DND-41 (cell line): ENCODE data around the gene KRI1.

ENCODE experiments used
- ATAC-seq: fragments of 200-7000 bp; cut with Tn5 transposase; 3 replicates; pipeline ENCODE4 v1.9.1; 2021; ENCODE audit warnings: low read depth; ENCODE audit not compliant: insufficient read depth
- DNase-seq: peaks from one replicate; pipeline ENCODE4 v3.0.0-alpha.2; 2020
- H2AFZ ChIP-seq: 2 replicates; pipeline ENCODE4 v1.6.0; 2012; ENCODE audit warnings: low read depth, low read length
- H3K27ac ChIP-seq: 2 replicates; pipeline ENCODE4 v1.5.1; 2012; ENCODE audit warnings: low read length, inconsistent platforms
- H3K27me3 ChIP-seq: fragments of 200-600 bp; sonication (generic); 2 replicates; pipeline ENCODE4 v1.6.0; 2012; ENCODE audit warnings: low read length, mild to moderate bottlenecking, inconsistent platforms; ENCODE audit not compliant: insufficient read depth, poor library complexity
- H3K36me3 ChIP-seq: 2 replicates; pipeline ENCODE4 v1.5.1; 2012; ENCODE audit warnings: low read length, inconsistent platforms; ENCODE audit not compliant: insufficient read depth
- H3K4me1 ChIP-seq: 2 replicates; pipeline ENCODE4 v1.5.1; 2012; ENCODE audit warnings: mild to moderate bottlenecking, low read length; ENCODE audit not compliant: insufficient read depth
- H3K4me2 ChIP-seq: 2 replicates; pipeline ENCODE4 v1.6.0; 2012; ENCODE audit warnings: mild to moderate bottlenecking, moderate library complexity, low read length, inconsistent platforms; ENCODE audit not compliant: insufficient read depth
- H3K4me3 ChIP-seq, 2 experiments: fragments of 200-600 bp in 1 of 2; shearing (Covaris generic) in 1 of 2; 2 replicates each; pipeline ENCODE4 v1.5.1; 2012 to 2016; ENCODE audit warnings: inconsistent platforms in 2 of 2, low read length in 2 of 2, mild to moderate bottlenecking in 2 of 2, low read depth in 1 of 2, moderate library complexity in 1 of 2
- H3K79me2 ChIP-seq: 2 replicates; pipeline ENCODE4 v1.6.0; 2012; ENCODE audit warnings: low read length, inconsistent platforms; ENCODE audit not compliant: insufficient read depth
- H3K9ac ChIP-seq: 2 replicates; pipeline ENCODE4 v1.6.0; 2012; ENCODE audit warnings: low read depth, mild to moderate bottlenecking, inconsistent platforms, low read length, moderate library complexity
- H3K9me3 ChIP-seq: 2 replicates; pipeline ENCODE4 v1.5.1; 2012; ENCODE audit warnings: low read length, moderate library complexity, mild to moderate bottlenecking, inconsistent platforms; ENCODE audit not compliant: insufficient read depth, severe bottlenecking
- H4K20me1 ChIP-seq: 2 replicates; pipeline ENCODE4 v1.6.0; 2012; ENCODE audit warnings: low read length; ENCODE audit not compliant: insufficient read depth
- EZH2 ChIP-seq: IDR thresholded peaks from 3 replicates; pipeline ENCODE4 v1.6.1; 2012; ENCODE audit warnings: borderline replicate concordance, low read depth, mild to moderate bottlenecking, moderate library complexity, low read length, inconsistent platforms; ENCODE audit not compliant: severe bottlenecking
- TF ChIP-seq, protein P1 (sequence below): IDR thresholded peaks from 2 replicates; pipeline ENCODE4 v1.5.1; 2012; ENCODE audit warnings: borderline replicate concordance, low read length, moderate library complexity, mild to moderate bottlenecking; ENCODE audit not compliant: poor library complexity, severe bottlenecking; ENCODE audit errors: extremely low read depth

The KRI1 gene

DNA sequence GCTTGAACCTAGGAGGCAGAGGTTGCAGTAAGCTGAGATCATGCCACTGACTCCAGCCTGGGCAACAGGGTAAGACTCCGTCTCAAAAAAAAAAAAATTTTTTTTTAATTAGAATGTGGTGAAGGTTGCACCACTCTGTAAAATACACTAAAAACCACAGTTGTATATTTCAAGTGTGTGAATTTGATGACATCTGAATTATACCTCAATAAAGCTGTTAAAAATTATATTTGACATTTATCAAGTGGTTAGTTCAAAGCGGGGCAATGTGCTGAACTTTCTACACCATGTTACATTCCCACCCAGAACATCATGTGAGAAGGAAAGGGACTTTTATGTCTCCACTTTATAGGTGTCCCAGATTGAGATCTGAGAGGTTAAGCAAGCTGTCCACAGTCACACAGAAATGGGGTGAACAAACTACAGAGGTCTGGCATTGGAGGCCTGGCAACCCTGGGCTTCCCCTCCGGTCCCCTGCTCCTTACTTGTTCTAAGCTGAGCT lies 42.6 kb downstream of the KRI1 start:
- H3K4me3 ChIP-seq, result no peak overlapping the region
- no peak for DNase-seq
- H3K27me3 ChIP-seq, result no peaks in the 10 kb centered on the region
- H3K36me3 ChIP-seq, result no peaks in the 10 kb centered on the region
- no peak overlapping the region for H3K4me2 ChIP-seq
- no peak overlapping the region for H2AFZ ChIP-seq
- H3K9me3 ChIP-seq, result no peaks in the 10 kb centered on the region
- no peak for ATAC-seq
- H4K20me1 ChIP-seq, result no peaks in the 10 kb centered on the region
- TF ChIP-seq, protein P1, sequence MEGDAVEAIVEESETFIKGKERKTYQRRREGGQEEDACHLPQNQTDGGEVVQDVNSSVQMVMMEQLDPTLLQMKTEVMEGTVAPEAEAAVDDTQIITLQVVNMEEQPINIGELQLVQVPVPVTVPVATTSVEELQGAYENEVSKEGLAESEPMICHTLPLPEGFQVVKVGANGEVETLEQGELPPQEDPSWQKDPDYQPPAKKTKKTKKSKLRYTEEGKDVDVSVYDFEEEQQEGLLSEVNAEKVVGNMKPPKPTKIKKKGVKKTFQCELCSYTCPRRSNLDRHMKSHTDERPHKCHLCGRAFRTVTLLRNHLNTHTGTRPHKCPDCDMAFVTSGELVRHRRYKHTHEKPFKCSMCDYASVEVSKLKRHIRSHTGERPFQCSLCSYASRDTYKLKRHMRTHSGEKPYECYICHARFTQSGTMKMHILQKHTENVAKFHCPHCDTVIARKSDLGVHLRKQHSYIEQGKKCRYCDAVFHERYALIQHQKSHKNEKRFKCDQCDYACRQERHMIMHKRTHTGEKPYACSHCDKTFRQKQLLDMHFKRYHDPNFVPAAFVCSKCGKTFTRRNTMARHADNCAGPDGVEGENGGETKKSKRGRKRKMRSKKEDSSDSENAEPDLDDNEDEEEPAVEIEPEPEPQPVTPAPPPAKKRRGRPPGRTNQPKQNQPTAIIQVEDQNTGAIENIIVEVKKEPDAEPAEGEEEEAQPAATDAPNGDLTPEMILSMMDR, result no peak
- no peak for TF ChIP-seq EZH2
- no peaks in the 10 kb centered on the region for H3K79me2 ChIP-seq
- no peaks in the 10 kb centered on the region for H3K4me1 ChIP-seq
- no peak overlapping the region for H3K9ac ChIP-seq
- H3K27ac ChIP-seq, result no peak overlapping the region

DNA sequence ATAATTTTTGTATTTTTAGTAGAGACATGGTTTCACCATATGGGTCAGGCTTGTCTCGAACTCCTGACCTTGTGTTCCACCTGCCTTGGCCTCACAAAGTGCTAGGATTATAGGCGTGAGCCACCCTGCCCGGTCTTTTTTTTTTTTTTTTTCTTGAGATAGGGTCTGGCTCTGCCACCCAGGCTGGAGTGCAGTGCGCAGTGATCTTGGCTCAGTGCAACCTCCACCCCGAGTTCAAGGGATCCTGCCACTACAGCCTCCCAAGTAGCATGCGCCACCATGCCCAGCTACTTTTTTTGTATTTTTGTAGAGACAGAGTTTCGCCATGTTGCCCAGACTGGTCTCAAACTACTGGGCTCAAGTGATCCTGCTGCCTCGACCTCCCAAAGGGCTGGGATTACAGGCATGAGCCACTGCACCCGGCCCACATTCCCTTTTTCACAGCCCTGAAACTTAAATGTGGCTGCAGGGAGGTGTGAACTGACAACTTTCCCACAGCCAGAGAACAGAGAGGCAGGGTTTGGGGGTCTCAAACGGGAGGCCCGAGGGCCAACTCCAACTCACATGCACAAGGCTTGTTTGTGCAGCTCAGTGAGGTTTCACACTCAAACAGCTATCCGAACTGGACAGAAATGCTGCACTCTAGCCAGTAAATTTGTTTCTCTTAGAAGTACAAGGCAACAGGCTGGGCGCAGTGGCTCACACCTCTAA lies 44.2 kb downstream of the KRI1 start:
- no peaks in the 10 kb centered on the region for H3K27me3 ChIP-seq
- no peak overlapping the region for H3K9ac ChIP-seq
- no peak for ATAC-seq
- DNase-seq, result no peak
- H3K4me2 ChIP-seq, result no peak overlapping the region
- no peaks in the 10 kb centered on the region for H3K79me2 ChIP-seq
- H4K20me1 ChIP-seq, result no peaks in the 10 kb centered on the region
- H2AFZ ChIP-seq, result no peak overlapping the region
- H3K4me3 ChIP-seq, result no peak overlapping the region
- no peak for TF ChIP-seq EZH2
- TF ChIP-seq, protein P1, result no peak
- no peaks in the 10 kb centered on the region for H3K36me3 ChIP-seq
- H3K9me3 ChIP-seq, result no peaks in the 10 kb centered on the region
- no peaks in the 10 kb centered on the region for H3K4me1 ChIP-seq
- H3K27ac ChIP-seq, result no peak overlapping the region

DNA sequence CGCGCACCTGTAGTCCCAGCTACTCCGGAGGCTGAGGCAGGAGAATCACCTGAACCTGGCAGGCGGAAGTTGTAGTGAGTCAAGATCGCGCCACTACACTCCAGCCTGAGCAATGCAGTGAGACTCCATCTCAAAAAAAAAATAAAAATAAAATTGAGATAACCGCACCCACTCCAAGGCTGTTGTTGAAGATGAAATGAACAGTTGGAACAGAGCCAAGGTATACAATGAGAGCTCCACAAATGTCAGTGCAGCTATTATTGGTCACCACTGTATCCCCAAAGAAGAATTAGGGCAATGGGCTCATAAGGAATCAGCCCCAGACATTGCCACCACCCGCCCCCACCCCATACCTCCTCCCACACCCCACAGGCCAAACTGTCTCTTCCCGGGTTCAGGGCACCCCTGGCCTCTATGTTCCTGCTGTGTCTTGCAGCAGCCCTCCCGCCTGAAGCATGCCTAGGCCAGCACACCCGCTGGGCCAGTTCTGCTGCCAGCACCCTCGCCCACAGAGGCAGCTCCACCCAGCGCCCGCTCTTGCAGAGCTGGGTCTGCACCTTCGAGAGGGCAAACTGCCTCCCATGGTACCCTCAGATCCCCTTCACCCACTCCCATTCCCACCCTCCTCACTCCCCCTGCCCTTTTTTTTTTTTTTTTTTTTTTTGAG lies 45.0 kb downstream of the KRI1 start:
- DNase-seq (no peak), ATAC-seq (no peak)
- no peak overlapping the region for H3K4me3 ChIP-seq
- H3K9me3 ChIP-seq, result no peaks in the 10 kb centered on the region
- no peak for TF ChIP-seq EZH2
- TF ChIP-seq, protein P1, result no peak
- H4K20me1 ChIP-seq, result no peaks in the 10 kb centered on the region
- no peak overlapping the region for H3K4me2 ChIP-seq
- no peaks in the 10 kb centered on the region for H3K4me1 ChIP-seq
- no peaks in the 10 kb centered on the region for H3K36me3 ChIP-seq
- H3K9ac ChIP-seq, result no peak overlapping the region
- no peaks in the 10 kb centered on the region for H3K27me3 ChIP-seq
- H3K79me2 ChIP-seq, result no peaks in the 10 kb centered on the region
- no peak overlapping the region for H2AFZ ChIP-seq
- no peak overlapping the region for H3K27ac ChIP-seq
